Activated naive CD4-positive, alpha-beta T cell treated with anti-CD3 and anti-CD28 coated beads, Interleukin-2, amount 50 U/mL, for 16 hours (primary cell): Measurements from ENCODE around the gene NCOA7.

Experiments
- DNase-seq: peaks from one replicate; pipeline ENCODE4 v3.0.0-alpha.2; 2020

The NCOA7 gene

DNA sequence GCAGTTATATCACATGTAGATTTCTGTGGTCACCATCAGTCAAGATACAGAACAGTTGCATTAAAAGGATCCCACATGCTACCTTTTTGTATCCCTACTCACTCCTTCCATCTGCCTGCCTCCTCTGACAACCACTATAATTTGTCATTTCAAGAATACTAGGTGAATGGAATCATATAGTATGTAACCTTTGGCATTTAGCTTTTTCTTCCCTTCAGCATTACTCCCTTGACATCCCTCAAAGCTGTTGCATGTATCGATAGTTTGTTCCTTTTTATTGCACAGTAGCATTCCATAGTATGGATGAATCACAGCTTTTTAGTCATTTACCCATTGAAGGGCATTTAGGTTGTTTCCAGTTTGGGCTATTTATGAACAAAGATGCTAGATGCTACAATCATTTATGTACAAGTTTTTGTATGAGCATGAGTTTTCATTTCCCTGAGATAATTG lies 26.1 kb downstream of the NCOA7 start:
- no peak for DNase-seq

DNA sequence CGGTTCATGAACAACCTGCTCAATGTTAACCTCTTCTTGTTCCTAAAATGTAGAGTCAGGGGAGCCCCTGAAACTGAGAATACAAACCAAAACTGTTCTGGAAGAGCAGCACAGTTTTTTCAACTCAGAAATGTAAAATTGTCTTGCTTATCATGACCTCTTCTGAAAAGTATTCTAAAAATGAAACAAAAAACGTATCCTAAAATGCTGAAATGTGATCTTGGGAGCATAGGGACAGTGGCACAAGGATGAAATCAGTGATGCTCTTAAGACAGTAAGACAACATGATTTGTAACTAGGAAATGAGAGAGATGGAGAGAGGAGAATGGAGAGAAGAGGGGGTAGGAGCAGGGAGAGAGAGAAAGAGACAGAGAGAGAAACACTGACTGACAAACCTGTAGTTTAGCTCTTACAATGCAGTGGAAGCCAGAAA lies 27.5 kb downstream of the NCOA7 start:
- no peak for DNase-seq

DNA sequence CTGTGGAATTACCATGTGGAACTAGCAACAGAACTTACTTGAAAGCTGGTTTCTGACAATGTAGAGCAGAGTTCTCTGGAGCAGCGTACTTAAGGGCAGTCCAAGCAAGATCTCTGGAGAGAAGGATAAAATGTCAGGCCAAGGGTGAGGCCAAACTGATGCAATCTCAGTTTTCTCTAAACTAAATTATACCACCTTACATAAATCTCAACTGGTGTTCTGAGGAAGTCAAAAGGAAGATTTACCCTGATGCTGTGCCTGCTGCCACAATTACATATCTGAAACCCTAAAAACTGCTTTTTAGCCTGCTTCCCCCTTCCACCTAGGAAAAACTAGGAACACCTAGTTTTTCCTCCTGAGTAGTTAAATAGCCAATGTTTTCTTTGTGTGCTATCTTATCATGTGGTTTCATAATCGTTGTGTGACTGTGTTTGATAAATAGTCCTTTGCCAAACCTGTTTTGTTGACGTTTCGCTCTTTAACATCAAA lies 28.1 kb downstream of the NCOA7 start:
- no peak for DNase-seq

DNA sequence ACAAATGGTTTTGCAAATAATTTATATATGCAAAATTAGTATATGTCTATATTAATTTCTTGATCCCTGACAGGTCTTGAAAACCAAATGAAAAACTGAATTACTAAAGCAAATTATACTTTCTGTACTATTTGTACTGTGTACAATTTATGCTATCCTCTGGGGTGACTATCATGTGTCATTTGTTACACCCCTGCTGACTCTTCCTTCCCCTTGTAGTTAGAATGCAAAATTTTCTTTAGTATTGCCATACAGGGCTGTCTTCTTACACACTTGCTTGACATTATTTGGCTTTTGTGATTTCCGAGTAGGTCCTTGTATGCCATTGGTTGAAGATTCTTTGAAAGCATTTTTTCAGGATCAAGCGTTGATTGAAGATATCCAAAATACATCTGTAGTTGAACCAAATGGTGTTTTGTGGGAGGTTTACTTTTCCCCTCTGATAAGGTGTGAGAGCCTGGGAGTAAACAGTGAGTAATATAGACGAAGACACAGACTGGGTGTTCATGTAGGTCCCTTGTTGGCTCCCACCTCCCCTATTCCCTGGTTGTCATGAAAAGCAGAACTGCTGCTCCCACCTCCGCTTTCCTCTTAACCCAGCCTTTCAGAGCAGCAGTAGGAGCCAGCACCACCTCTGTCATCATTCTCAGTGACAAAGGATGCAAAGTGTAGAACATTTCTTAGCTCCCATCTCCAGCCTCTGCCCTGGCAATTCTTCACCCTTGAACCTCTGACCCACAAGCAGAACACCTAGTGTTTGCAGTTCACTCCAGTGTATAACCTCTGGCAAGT lies 29.0 kb downstream of the NCOA7 start:
- no peak for DNase-seq

DNA sequence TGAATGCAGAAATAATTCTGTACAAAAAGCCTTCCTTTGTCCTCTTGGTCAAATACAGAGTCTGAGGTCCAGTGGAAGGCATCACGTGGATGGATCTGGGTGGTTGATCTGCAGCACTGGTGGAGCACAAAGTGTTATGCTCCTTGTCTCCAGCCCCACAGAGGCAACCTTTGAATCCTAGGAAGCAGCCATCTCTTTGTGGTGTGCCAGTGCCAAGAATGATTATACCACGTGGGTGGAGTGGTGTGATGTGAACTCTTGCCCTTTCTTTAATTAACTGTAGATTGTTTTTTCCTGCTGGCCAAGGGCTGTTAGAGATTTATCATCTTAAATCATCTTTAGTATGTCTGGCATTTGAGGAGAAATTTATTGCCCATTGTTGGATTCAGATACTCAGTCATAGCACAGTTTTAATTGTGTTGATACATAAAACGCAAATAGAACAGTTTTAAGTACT lies 31.1 kb downstream of the NCOA7 start:
- DNase-seq: no peak

DNA sequence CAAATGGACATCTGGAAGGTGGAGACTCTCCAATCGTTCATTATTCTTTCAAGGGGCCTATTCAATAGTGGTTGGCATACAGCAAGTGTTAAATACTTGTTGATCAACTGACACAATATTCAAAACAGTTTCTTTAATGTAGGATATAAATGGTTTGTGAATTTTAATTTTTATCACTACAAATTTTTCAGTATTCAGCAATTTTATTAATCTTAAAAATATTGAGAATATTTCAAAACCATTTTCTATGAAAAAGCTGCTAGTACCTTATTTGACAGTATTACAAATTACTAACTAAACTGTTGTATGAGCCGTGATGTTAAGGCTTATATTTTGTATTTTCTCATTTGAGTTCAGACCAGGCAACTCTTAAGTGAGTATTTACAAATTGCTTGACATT lies 32.4 kb downstream of the NCOA7 start:
- DNase-seq: no peak

DNA sequence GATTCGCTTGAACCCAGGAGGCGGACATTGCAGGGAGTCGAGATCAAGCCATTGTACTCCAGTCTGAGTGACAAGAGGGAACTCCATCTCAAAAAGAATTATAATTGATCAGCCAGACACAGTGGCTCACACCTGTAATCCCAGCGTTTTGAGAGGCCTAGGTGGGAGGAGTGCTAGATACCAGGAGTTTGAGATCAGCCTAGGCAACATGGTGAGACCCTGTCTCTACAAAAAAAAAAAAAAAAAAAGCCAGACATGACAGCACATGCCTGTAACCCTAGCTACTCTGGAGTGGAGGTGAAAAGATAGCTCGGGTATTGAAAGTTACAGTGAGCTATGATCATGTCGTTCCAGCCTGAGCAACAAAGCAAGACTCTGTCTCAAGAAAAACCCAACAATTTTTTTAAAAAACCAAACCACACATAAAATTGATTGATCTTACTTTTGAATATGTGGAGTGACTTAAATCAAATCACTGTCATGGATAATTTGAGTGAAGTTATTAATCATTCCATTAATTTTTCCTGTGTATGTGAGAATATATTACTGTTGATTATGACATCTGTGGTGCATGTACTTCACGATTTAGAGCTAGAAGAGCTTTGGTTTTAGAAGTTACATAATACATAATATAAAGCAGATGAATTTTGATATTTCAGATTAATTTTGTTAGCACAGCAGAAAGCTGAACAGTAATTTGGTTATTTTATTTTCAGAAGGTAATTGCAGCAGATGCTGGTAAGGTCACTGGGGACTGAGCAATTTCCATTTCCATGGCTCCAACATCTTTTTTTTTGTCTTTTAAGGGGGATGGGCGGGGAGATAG lies 34.4 kb downstream of the NCOA7 start:
- DNase-seq: no peak

DNA sequence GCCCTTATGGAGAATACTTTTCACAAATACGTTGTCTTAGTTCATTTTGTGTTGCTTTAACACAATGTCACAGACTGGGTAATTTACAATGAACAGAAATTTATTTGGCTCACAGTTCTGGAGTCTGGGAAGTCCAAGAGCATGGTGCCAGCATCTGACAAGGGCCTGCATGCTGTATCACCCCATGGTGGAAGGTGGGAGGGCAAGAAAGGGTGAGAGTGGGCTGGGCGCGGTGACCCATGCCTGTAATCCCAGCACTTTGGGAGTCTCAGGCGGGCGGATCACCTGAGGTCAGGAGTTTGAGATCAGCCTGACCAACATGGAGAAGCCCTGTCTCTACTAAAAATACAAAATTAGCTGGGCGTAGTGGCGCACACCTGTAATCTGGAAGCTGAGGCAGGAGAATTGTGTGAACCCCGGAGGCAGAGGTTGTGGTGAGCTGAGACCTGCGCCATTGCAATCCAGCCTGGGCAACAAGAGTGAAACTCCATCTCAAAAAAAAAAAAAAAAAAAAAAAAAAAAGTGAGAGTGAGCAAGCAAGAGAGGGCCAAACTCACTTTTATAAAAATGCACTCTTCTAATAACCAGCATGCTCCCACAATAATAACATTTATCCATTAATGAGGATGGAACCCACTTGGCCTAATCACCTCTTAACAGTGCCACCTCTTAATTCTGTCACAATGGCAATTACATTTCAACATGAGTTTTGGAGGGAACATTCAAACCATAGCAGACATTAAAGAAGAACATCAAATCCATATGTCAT lies 36.1 kb downstream of the NCOA7 start:
- DNase-seq: no peak

DNA sequence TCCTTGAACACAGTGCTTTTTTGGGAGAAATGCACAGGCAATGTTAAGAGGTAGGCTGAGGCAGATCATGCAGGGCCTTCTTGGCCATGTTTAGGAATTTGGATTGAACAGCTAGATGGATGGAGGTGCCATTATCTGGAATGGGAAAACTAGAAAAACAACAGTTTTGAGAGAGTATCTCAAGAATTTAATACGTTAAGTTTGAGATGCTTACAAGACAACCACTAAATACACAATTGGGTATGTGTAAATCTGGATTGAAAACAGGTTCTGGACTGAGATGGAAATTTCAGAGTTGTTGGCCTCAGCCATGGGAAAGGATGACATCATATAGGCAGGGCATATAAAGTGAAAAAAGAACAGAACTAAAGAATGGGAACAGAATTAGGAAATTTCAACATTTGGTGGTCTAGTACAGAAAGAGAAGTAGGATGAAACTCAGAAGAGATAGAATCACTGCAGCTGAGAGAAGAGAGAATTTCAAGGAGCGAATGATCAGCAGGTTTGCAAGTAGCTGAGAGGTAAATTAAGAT lies 37.1 kb downstream of the NCOA7 start:
- no peak for DNase-seq

DNA sequence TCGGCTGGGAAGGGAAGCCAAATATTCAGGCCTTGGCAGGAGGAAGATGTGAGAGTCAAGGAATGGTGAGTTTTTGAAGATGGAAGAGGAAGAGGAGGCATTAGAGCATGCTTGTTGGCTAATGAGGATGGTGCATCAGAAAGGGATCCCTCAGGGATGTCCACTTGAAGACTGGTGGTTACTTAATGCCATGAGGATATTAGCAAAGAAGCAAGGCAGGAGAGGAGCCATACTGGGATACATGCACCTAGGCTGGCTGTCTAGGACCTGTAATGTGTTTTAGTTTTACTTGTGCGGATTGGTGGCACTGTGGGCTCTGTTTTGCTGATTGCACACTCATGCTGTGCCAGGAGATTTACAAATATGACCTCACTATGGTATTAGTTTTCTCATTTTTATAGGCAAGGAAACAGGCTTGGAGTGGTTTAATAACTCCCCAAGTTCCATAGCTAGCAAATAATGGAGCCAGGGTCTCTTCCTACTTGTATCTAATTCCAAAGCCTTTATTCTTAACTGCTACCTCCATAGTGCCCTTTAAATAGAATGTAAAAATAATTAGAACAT lies 37.8 kb downstream of the NCOA7 start:
- DNase-seq: no peak

DNA sequence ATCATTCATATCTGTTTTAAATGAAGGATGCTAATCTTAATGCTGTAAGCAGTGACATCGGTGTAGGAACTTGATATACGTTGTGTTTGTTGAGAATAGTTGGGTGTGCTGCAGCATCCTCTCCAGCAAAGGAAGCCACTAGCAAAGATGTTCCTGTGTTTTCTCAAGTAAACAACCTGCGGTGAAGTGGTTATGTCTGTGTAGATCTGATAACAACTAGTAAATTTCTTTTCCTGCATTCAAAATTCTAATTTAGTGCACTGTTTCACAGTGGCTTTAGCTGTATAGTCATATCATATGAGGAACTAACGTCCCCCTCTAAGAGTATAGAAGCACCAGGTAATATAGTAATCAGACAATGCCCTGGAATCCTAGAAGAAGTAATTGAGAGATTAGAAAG lies 38.7 kb downstream of the NCOA7 start:
- no peak for DNase-seq

DNA sequence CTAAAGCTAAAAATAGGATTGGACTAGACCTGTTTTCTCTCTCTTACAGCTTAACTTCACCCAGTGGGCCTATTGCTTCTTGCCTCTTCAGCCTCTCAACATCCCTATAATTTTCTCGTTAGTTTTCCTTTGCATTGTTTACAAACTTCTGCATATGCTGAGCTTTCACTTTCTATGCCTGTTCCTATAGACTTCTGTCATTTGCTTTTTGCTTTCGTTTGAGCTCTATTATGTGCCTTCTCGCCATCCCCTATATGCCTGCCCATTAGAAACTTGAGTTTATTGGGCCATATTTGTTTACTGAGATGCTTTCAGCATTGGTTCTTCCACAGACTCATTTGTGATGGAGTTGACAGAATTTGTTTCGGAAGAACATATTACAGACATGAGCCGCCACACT lies 40.9 kb downstream of the NCOA7 start:
- no peak for DNase-seq

DNA sequence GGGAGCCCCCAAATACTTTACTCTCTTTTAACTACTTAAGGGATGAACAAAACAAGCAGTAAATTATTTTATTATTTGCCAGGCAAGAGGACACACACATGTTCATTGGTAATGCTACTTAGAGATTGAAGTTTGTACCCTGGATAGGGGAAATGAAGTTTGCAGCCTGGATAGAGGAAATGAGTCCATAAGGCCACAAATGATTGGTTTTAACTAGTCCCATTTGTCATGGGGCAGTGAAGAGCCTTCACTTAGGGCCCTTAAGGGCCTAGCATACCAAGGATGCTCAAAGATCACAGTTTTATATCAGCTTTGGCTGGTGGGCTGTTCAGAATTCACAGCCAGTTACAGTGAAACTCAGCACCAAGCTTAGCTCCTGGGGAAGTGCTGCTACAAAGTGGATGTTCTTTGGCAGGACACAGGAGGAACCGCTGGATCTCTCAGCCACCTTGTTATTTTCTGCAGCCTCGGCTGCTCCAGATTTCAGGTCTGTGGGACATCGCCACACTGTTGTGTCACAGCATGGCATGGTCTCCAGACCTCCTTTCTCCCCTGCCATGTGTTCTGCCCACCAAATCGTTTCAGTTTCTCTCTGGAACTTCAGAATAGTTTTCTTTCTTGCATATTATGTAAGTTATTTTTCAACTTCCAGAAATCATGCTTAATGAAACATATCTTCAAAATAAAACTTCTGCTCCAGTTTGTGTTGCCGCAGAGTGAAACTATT lies 41.8 kb downstream of the NCOA7 start:
- no peak for DNase-seq

DNA sequence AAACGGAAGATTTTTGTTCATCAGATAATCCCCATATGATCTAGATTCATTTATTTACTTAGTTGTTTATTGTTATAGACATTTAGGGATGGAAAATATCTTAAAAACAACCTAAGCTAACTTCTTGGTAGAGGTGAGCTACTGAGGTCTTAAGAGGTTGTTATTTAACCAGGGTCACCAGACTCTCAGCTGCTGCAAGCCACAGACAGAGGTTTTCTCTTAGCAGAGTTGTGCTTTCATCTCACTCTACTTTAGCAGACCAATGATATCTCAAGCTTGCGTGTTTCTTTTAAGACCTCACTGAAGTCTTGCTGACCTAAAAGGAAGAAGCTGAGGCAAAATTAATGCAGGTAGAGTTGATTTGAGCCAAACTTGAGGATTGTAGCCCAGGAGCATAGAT lies 43.6 kb downstream of the NCOA7 start:
- DNase-seq: no peak

DNA sequence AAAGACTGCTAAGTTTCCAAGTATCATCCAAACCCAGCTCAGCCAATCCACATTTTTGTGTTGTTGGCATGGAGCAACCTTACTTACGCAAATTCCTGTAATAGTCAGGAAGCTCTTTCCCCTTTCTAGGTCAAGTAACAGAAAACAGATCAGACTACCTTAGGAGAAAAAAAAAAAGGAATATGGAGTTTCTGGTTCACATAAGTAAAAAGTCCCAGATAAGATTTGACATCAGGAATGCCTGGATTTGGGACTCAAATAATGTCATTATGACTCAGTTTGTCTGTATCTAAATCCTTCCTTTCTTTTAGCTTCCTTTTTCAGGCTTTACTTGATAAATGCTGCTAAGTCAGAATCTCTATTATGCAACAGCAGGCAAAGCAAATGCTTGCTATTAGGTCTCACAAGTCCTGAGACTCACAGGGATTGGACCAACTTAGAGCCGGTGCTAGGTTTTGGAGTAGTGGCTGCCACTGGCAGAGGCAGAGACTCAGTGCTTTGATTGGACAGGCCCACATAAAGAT lies 44.5 kb downstream of the NCOA7 start:
- no peak for DNase-seq

DNA sequence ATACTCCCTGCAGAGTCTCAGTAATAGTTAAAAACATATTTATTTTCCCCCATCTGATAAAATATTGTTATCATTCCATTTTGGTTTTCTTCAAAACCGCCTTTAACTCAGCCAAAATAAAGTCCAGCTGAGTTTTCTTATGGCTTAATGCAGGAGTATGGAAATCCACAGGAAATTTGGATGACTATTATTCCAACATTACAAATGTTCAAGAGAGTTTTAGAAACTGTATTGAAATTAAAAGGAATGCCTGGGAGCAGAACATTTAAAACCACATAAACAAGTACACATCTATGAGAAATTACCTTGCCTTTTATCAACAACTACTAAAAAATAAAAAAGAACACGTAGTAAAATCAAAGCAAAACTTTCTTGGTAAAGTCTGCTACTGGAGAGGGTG lies 45.7 kb downstream of the NCOA7 start:
- DNase-seq: no peak

DNA sequence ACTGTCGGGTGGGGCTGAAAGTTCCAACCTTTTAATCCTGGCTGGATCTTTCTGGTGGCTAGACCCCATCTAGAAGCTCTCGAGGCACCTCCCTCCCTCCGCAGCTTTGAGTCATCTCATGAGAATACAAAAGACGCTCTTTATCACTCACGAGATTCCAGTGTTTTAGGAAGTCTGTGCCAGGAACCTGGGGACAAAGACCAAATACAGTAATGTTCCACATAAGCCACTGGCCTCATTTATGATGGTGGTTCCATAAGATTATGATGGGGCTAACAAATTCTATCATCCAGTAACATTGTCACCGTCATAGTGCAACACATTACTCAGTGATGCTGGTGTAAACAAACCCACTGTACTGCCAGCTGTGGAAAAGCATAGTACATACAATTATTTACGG lies 48.7 kb downstream of the NCOA7 start:
- DNase-seq: no peak

DNA sequence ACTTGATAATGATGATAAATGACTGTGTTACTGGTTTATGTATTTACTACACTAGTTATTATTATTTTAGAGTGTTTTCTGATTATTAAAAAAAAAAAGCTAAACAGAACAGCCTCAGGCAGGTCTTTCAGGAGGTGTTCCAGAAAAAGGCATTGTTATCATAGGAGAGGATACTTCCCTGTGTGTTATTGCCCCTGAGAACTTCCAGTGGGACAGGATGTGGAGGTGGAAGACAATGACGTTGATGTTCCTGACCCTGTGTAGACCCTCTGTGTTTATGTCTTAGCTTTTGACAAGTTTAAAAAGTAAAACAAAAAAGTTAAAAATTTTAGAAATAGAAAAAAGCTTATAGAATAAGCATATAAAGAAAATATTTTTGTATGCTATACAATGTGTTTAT lies 49.1 kb downstream of the NCOA7 start:
- DNase-seq: no peak

DNA sequence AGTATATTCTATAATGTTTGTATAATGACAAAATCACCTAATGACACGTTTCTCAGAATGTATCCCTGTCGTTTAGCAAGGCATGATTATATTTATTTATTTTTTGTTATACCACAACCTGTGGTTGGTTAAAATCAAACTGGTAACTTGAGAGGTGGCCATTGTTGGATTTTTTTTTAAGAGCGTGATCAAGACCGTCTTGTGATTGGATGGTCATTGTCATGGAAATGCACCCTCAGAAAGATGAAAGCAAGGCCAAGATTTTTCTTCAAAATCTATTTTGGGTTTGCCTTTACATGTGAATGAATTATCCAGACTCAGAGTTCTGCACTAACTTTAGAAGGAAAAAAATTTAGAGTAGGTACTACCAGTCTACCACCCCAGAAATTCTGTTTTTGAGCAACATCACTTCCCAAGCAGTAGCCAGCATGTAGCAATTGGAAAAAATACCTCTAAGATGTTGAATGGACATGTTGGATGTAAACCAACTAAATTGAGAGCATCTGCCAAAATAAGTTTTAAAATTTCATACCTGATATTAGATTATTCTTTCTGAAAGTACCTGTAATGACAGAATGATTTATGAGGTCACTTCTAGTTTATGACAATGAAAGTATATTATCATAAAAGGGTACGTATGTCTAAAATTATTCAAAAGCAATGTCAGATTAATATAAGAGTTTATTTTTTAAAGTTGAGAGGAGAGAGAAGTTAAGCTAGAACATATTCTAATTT lies 50.8 kb downstream of the NCOA7 start:
- DNase-seq: no peak

DNA sequence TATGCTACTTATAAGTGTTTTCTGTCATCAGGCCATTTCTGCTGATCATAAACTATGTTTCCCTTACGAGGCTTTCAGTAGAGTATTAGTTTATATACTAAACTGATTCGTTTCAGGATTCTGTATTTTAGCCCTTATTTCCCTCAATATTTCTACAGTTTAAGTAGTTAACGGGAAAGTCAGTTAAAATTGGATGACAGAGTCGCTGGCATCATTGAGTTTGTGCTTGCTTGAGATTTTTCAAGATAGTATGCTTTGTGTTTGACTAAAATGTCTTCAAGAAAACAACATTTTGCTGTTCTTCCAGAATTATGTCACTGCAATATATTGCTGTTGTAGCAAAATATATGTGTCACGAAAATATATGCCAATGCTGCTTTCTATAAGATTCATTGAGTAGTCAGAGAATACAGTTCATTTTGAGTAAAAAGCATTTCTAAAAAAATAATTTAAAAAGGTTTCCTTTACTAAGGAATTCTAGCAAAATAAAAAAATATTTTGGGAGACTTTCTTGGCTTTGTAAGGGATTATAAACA lies 51.4 kb downstream of the NCOA7 start:
- DNase-seq: no peak

DNA sequence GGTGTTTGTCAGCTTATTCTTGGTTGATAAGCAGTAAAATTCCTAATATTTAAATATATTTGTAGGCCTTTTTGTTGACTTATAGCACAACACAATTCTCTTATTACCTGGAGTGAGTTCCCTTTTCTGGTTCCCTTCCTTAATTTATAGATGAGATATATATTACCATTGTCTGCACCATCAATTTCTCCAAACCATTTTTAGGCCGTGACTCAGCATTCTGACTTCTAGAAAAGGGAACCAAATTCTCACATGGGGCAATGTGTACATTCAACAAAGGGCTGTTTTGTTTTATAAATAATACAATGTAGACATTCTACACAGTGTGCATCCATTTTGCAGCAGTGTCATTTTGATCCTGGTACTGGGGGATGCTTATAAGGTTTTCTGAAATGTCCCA lies 52.8 kb downstream of the NCOA7 start:
- no peak for DNase-seq
